Liver (tissue), 9 donors: ENCODE measurements around the gene RBM15. TPM values are rescaled to one million over a fixed set of nuclear protein-coding genes. Genes with fewer than 3 reads are reported as not detected.

Experiments used
- DNase-seq: peaks from one replicate; pipeline ENCODE4 v3.0.0-alpha.2; 2017; ENCODE audit warnings: low spot score
- H3K27ac ChIP-seq, 2 donors: one replicate each; pipeline ENCODE4 v1.7.0; 2013; ENCODE audit warnings: inconsistent platforms in 2 of 2, low read length in 2 of 2, control low read depth in 1 of 2, low read depth in 1 of 2, mild to moderate bottlenecking in 1 of 2
- H3K27me3 ChIP-seq, 4 donors: one replicate each; pipeline versions ENCODE4 v1.6.1 to v1.7.0; 2013; ENCODE audit warnings: low read length in 3 of 4, inconsistent platforms in 1 of 4, mild to moderate bottlenecking in 1 of 4, moderate library complexity in 1 of 4; ENCODE audit not compliant: control insufficient read depth in 4 of 4, insufficient read depth in 4 of 4
- H3K36me3 ChIP-seq, 4 donors: one replicate each; pipeline versions ENCODE4 v1.6.1 to v1.7.0; 2013; ENCODE audit warnings: low read length in 3 of 4, mild to moderate bottlenecking in 3 of 4, low read depth in 1 of 4, moderate library complexity in 1 of 4; ENCODE audit not compliant: control insufficient read depth in 4 of 4, insufficient read depth in 3 of 4
- H3K4me1 ChIP-seq, 4 donors: one replicate each; pipeline versions ENCODE4 v1.6.1 to v1.7.0; 2013; ENCODE audit warnings: low read length in 3 of 4, mild to moderate bottlenecking in 3 of 4, moderate library complexity in 1 of 4; ENCODE audit not compliant: control insufficient read depth in 4 of 4, insufficient read depth in 4 of 4
- H3K4me3 ChIP-seq, 3 donors: one replicate each; pipeline versions ENCODE4 v1.6.1 to v1.7.0; 2013; ENCODE audit warnings: low read length in 3 of 3, control low read depth in 1 of 3, low read depth in 1 of 3, mild to moderate bottlenecking in 1 of 3
- H3K9ac ChIP-seq, 2 donors: one replicate each; pipeline ENCODE4 v1.7.0; 2013; ENCODE audit warnings: low read length in 2 of 2, mild to moderate bottlenecking in 2 of 2, moderate library complexity in 2 of 2, control low read depth in 1 of 2, low read depth in 1 of 2
- H3K9me3 ChIP-seq, 4 donors: one replicate each; pipeline versions ENCODE4 v1.6.1 to v1.7.0; 2013; ENCODE audit warnings: low read length in 3 of 4; ENCODE audit not compliant: control insufficient read depth in 4 of 4
- ATF3 ChIP-seq: IDR thresholded peaks from 2 replicates; pipeline ENCODE4 v1.6.1; 2016; ENCODE audit warnings: antibody characterized with exemption
- CTCF ChIP-seq: fragments of 150-350 bp; IDR thresholded peaks from 2 replicates; pipeline ENCODE4 v1.5.1; 2017; ENCODE audit warnings: improper control_type of control experiment, low read depth, low read length; ENCODE audit not compliant: missing input control
- EGR1 ChIP-seq, 2 donors: IDR thresholded peaks; 2 replicates each; pipeline ENCODE4 v1.6.1; 2016 to 2018; ENCODE audit warnings: antibody characterized with exemption in 2 of 2, low read depth in 2 of 2
- FOXA1 ChIP-seq: IDR thresholded peaks from 2 replicates; pipeline ENCODE4 v1.6.1; 2016; ENCODE audit warnings: antibody characterized with exemption
- FOXA2 ChIP-seq: IDR thresholded peaks from 2 replicates; pipeline ENCODE4 v1.6.1; 2016; ENCODE audit warnings: antibody characterized with exemption
- GABPA ChIP-seq, 2 donors: IDR thresholded peaks in 1 of 2; conservative IDR thresholded peaks in 1 of 2; 2 replicates each; pipeline ENCODE4 v1.6.1; 2016; ENCODE audit warnings: antibody characterized with exemption in 2 of 2, mild to moderate bottlenecking in 1 of 2, moderate library complexity in 1 of 2
- HNF4A ChIP-seq, 2 donors: conservative IDR thresholded peaks; 2 replicates each; pipeline ENCODE4 v1.6.1; 2016; ENCODE audit warnings: antibody characterized with exemption in 2 of 2, mild to moderate bottlenecking in 2 of 2
- HNF4G ChIP-seq: IDR thresholded peaks from 2 replicates; pipeline ENCODE4 v1.6.1; 2016; ENCODE audit warnings: antibody characterized with exemption
- JUND ChIP-seq, 2 donors: IDR thresholded peaks; 2 replicates each; pipeline ENCODE4 v1.6.1; 2016; ENCODE audit warnings: antibody characterized with exemption in 2 of 2
- MAX ChIP-seq: IDR thresholded peaks from 2 replicates; pipeline ENCODE4 v1.6.1; 2016; ENCODE audit warnings: antibody characterized with exemption
- NR2F2 ChIP-seq: IDR thresholded peaks from 2 replicates; pipeline ENCODE4 v1.6.1; 2016; ENCODE audit warnings: antibody characterized with exemption
- RAD21 ChIP-seq, 2 donors: IDR thresholded peaks; 2 replicates each; pipeline ENCODE4 v1.6.1; 2016; ENCODE audit warnings: antibody characterized with exemption in 2 of 2, mild to moderate bottlenecking in 2 of 2
- REST ChIP-seq: IDR thresholded peaks from 2 replicates; pipeline ENCODE4 v1.6.1; 2016; ENCODE audit warnings: antibody characterized with exemption, mild to moderate bottlenecking
- RXRA ChIP-seq, 2 donors: IDR thresholded peaks; 2 replicates each; pipeline ENCODE4 v1.6.1; 2017 to 2018; ENCODE audit warnings: antibody characterized with exemption in 2 of 2, mild to moderate bottlenecking in 1 of 2
- SP1 ChIP-seq: IDR thresholded peaks from 2 replicates; pipeline ENCODE4 v1.6.1; 2018; ENCODE audit warnings: antibody characterized with exemption, mild to moderate bottlenecking
- TAF1 ChIP-seq: conservative IDR thresholded peaks from 2 replicates; pipeline ENCODE4 v1.6.1; 2016; ENCODE audit warnings: antibody characterized with exemption, mild to moderate bottlenecking
- YY1 ChIP-seq: IDR thresholded peaks from 2 replicates; pipeline ENCODE4 v1.6.1; 2016; ENCODE audit warnings: antibody characterized with exemption, mild to moderate bottlenecking
- ZBTB33 ChIP-seq: IDR thresholded peaks from 2 replicates; pipeline ENCODE4 v1.6.1; 2016; ENCODE audit warnings: antibody characterized with exemption
- WGBS: extraction: QIAGEN DNeasy Blood & Tissue Kit; methylation state at CpG from one replicate; pipeline ENCODE4 v1.1.7; 2013; 5-methylcytosine and 5-hydroxymethylcytosine counted together
- polyA plus RNA-seq, 2 donors: library from polyadenylated mRNA; stranded (reverse) in 1 of 2; unstranded in 1 of 2; fragments of 200-250 nt in 1 of 2; fragments of >200 nt in 1 of 2; fragmentation: Nextera tagmentation in 1 of 2; extraction: Ambion mirVana in 1 of 2; gene quantifications; one replicate each; pipeline versions ENCODE4 v1.2.1 to v1.2.3, GENCODE V29; 2013 to 2015
- total RNA-seq, 2 donors: library from RNA; depleted of rRNA; stranded (reverse); fragments of >200 nt; gene quantifications; one replicate each; pipeline ENCODE4 v1.2.3, GENCODE V29; 2014
- donor health status: healthy.
- donor health status: healthy.
- donor health status: healthy.
- donor health status: healthy.
- donor health status: healthy.

Gene RBM15
- total and polyA plus RNA-seq, 4 donors = 2.4 to 34.0 (median 15.0) TPM

- Histone ChIP-seq H3K4me3 (no peak overlapping the region), H3K9ac (no peak overlapping the region), H3K9me3 (no peaks in the 10 kb centered on the region), H3K36me3 (peaks cover 0 to 5% (median 3%) of the 10 kb centered on the region in 4 donors), H3K27me3 (no peaks in the 10 kb centered on the region), H3K27ac (no peak overlapping the region), H3K4me1 (peaks cover 0 to 3% (median 0%) of the 10 kb centered on the region in 4 donors)
- no peak for DNase-seq
- no peak for TF ChIP-seq REST
- TF ChIP-seq SP1 = no peak
- no peak for TF ChIP-seq TAF1
- TF ChIP-seq RAD21 (IDR thresholded peaks at IDR 0.05) = no peak
- TF ChIP-seq NR2F2 = no peak
- no peak for TF ChIP-seq HNF4G
- no peak for TF ChIP-seq ATF3
- TF ChIP-seq MAX = no peak
- TF ChIP-seq CTCF = no peak
- no peak for TF ChIP-seq GABPA (IDR thresholded peaks at IDR 0.05 in 1 of 2, conservative IDR thresholded peaks at IDR 0.05 in 1 of 2)
- no peak for TF ChIP-seq JUND (IDR thresholded peaks at IDR 0.05)
- TF ChIP-seq FOXA1 = no peak
- no peak for TF ChIP-seq FOXA2
- TF ChIP-seq HNF4A (conservative IDR thresholded peaks at IDR 0.05) = no peak
- TF ChIP-seq RXRA (IDR thresholded peaks at IDR 0.05) = no peak
- no peak for TF ChIP-seq YY1
- no peak for TF ChIP-seq ZBTB33
- no peak for TF ChIP-seq EGR1 (IDR thresholded peaks at IDR 0.05; ENCODE audit: low read depth in 2 of 2)
- WGBS = 98% methylated on average over 1 of the region's 1 CpG
Observed at GRCh38 chr1:110385369-110385768, 46.2 kb downstream of the RBM15 start.
